ENCODE results near the gene DNAJB6.

- TF ChIP-seq, protein P1, sequence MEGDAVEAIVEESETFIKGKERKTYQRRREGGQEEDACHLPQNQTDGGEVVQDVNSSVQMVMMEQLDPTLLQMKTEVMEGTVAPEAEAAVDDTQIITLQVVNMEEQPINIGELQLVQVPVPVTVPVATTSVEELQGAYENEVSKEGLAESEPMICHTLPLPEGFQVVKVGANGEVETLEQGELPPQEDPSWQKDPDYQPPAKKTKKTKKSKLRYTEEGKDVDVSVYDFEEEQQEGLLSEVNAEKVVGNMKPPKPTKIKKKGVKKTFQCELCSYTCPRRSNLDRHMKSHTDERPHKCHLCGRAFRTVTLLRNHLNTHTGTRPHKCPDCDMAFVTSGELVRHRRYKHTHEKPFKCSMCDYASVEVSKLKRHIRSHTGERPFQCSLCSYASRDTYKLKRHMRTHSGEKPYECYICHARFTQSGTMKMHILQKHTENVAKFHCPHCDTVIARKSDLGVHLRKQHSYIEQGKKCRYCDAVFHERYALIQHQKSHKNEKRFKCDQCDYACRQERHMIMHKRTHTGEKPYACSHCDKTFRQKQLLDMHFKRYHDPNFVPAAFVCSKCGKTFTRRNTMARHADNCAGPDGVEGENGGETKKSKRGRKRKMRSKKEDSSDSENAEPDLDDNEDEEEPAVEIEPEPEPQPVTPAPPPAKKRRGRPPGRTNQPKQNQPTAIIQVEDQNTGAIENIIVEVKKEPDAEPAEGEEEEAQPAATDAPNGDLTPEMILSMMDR (IDR thresholded peaks at IDR 0.05), result no peak
- TF ChIP-seq POLR2A (IDR thresholded peaks at IDR 0.05), result no peak
These were observed 25.9 kb downstream of the DNAJB6 start for GRCh38 chr7:157362729-157363128.
